WTC11 (cell line): ENCODE data around the gene ADA. TPM values are rescaled to one million over a fixed set of nuclear protein-coding genes. Genes with fewer than 3 reads are reported as not detected.

Experiments used
- ATAC-seq: fragments of 200-7000 bp; cut with Tn5 transposase; 2 replicates; pipeline ENCODE4 v1.10.0; 2021; ENCODE audit warnings: mild to moderate bottlenecking, moderate library complexity
- CTCF ChIA-PET: fragments of 300-600 bp; sonication (Branson Sonifier 250); formaldehyde crosslinking; loops from one replicate; lab custom pipeline; 2021; ENCODE audit warnings: antibody characterized with exemption; lab: Charles Lee
- POLR2A ChIA-PET: fragments of 350-600 bp; sonication (Branson Sonifier 250); formaldehyde crosslinking; loops from one replicate; lab custom pipeline; 2021; ENCODE audit warnings: antibody characterized with exemption; lab: Charles Lee
- DNase-seq: peaks from one replicate; pipeline ENCODE4 v3.0.0; 2021; ENCODE audit warnings: low spot score
- H3K27ac Mint-ChIP-seq: 2 replicates; pipeline ENCODE4 v1.8.0; 2021; ENCODE audit warnings: mixed read lengths
- H3K27me3 Mint-ChIP-seq: 2 replicates; pipeline ENCODE4 v1.8.0; 2021; ENCODE audit warnings: low read depth, mild to moderate bottlenecking, moderate library complexity, mixed read lengths
- H3K36me3 Mint-ChIP-seq: 2 replicates; pipeline ENCODE4 v1.8.0; 2021; ENCODE audit warnings: mixed read lengths
- H3K4me1 Mint-ChIP-seq: 2 replicates; pipeline ENCODE4 v1.8.0; 2022; ENCODE audit warnings: mixed read lengths
- H3K4me3 Mint-ChIP-seq: 2 replicates; pipeline ENCODE4 v1.8.0; 2021; ENCODE audit warnings: mild to moderate bottlenecking, moderate library complexity, mixed read lengths
- H3K9me3 Mint-ChIP-seq: 2 replicates; pipeline ENCODE4 v1.8.0; 2021; ENCODE audit warnings: mixed read lengths
- ATF1 ChIP-seq: sonication (generic); formaldehyde crosslinking; IDR thresholded peaks from 2 replicates; pipeline ENCODE4 v1.8.1; 2023; ENCODE audit warnings: mild to moderate bottlenecking, moderate library complexity, missing genetic modification reagents
- ELF4 ChIP-seq: sonication (generic); formaldehyde crosslinking; IDR thresholded peaks from 2 replicates; pipeline ENCODE4 v1.8.1; 2022; ENCODE audit warnings: low read depth, mild to moderate bottlenecking, moderate library complexity, missing genetic modification reagents
- ETV6 ChIP-seq: sonication (generic); formaldehyde crosslinking; IDR thresholded peaks from 2 replicates; pipeline ENCODE4 v1.8.1; 2022; ENCODE audit warnings: mild to moderate bottlenecking, missing genetic modification reagents
- GRHL2 ChIP-seq: fragments of 250-450 bp; sonication (Bioruptor Pico); IDR thresholded peaks from 2 replicates; pipeline ENCODE4 v1.8.0; 2022; ENCODE audit warnings: mild to moderate bottlenecking, moderate library complexity; ENCODE audit not compliant: insufficient replicate concordance, severe bottlenecking
- JUN ChIP-seq: sonication (generic); formaldehyde crosslinking; IDR thresholded peaks from 2 replicates; pipeline ENCODE4 v1.8.0; 2023; ENCODE audit warnings: mild to moderate bottlenecking, missing genetic modification reagents
- NR3C1 ChIP-seq: sonication (generic); formaldehyde crosslinking; conservative IDR thresholded peaks from 2 replicates; pipeline ENCODE4 v1.8.1; 2023; ENCODE audit warnings: low read depth, mild to moderate bottlenecking, missing genetic modification reagents
- ZNF263 ChIP-seq: sonication (generic); formaldehyde crosslinking; IDR thresholded peaks from 2 replicates; pipeline ENCODE4 v1.8.1; 2022; ENCODE audit warnings: low read depth, mild to moderate bottlenecking, moderate library complexity, missing genetic modification reagents
- ZNF317 ChIP-seq: sonication (generic); formaldehyde crosslinking; IDR thresholded peaks from 2 replicates; pipeline ENCODE4 v1.8.1; 2023; ENCODE audit warnings: low read depth, mild to moderate bottlenecking, moderate library complexity, missing genetic modification reagents, borderline replicate concordance
- total RNA-seq: library from RNA; stranded (reverse); gene quantifications from 3 replicates; pipeline ENCODE4 v1.2.3, GENCODE V29; 2021
- TF ChIP-seq, protein P1 (sequence below): sonication (generic); formaldehyde crosslinking; IDR thresholded peaks from 2 replicates; pipeline ENCODE4 v1.8.0; 2023; ENCODE audit warnings: missing genetic modification reagents, mild to moderate bottlenecking, borderline replicate concordance
- TF ChIP-seq, protein P2 (sequence below): fragments of 250-450 bp; sonication (Bioruptor Pico); IDR thresholded peaks from 2 replicates; pipeline ENCODE4 v1.9.0; 2021; ENCODE audit warnings: mild to moderate bottlenecking, borderline replicate concordance
- TF ChIP-seq, protein P3 (sequence below): sonication (generic); formaldehyde crosslinking; IDR thresholded peaks from 2 replicates; pipeline ENCODE4 v1.8.1; 2023; ENCODE audit warnings: mild to moderate bottlenecking, missing genetic modification reagents, moderate library complexity
- TF ChIP-seq, protein P4 (sequence below): sonication (generic); formaldehyde crosslinking; IDR thresholded peaks from 2 replicates; pipeline ENCODE4 v1.8.1; 2022; ENCODE audit warnings: missing genetic modification reagents, borderline replicate concordance
- TF ChIP-seq, protein P5 (sequence below): sonication (generic); formaldehyde crosslinking; IDR thresholded peaks from 2 replicates; pipeline ENCODE4 v1.8.1; 2022; ENCODE audit warnings: mild to moderate bottlenecking, missing genetic modification reagents, moderate library complexity, borderline replicate concordance
- TF ChIP-seq, protein P6 (sequence below): sonication (generic); formaldehyde crosslinking; IDR thresholded peaks from 2 replicates; pipeline ENCODE4 v1.8.0; 2022; ENCODE audit warnings: mild to moderate bottlenecking, missing genetic modification reagents

Gene ADA
- total RNA-seq, 1 experiment from 2014 or later = 19.7 TPM

DNA sequence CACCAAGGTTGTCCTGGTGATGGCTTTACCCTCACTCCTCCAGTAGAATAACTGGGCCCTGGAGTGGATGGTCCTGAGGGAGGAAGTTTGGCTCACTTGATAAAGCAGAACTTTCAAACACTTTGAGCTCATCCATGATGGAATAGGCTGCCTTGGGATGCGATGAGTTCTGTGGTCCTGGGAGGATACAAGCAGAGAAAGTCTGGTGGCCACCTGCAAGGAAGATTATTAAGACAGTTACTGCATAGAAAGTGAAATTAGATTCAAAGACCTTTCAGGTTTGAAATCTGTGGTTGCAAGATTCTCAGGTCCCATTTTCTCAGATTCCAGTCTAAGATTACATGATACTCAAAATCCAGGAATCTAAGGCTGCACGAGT is 43.8 kb upstream of the ADA start (continued):
- TF ChIP-seq, protein P1, sequence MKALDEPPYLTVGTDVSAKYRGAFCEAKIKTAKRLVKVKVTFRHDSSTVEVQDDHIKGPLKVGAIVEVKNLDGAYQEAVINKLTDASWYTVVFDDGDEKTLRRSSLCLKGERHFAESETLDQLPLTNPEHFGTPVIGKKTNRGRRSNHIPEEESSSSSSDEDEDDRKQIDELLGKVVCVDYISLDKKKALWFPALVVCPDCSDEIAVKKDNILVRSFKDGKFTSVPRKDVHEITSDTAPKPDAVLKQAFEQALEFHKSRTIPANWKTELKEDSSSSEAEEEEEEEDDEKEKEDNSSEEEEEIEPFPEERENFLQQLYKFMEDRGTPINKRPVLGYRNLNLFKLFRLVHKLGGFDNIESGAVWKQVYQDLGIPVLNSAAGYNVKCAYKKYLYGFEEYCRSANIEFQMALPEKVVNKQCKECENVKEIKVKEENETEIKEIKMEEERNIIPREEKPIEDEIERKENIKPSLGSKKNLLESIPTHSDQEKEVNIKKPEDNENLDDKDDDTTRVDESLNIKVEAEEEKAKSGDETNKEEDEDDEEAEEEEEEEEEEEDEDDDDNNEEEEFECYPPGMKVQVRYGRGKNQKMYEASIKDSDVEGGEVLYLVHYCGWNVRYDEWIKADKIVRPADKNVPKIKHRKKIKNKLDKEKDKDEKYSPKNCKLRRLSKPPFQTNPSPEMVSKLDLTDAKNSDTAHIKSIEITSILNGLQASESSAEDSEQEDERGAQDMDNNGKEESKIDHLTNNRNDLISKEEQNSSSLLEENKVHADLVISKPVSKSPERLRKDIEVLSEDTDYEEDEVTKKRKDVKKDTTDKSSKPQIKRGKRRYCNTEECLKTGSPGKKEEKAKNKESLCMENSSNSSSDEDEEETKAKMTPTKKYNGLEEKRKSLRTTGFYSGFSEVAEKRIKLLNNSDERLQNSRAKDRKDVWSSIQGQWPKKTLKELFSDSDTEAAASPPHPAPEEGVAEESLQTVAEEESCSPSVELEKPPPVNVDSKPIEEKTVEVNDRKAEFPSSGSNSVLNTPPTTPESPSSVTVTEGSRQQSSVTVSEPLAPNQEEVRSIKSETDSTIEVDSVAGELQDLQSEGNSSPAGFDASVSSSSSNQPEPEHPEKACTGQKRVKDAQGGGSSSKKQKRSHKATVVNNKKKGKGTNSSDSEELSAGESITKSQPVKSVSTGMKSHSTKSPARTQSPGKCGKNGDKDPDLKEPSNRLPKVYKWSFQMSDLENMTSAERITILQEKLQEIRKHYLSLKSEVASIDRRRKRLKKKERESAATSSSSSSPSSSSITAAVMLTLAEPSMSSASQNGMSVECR = no peak
- TF ChIP-seq ETV6 (CRISPR knock-in tag) = no peak
- TF ChIP-seq JUN (CRISPR knock-in tag) = no peak
- TF ChIP-seq ATF1 (CRISPR knock-in tag) = no peak
- TF ChIP-seq, protein P2, sequence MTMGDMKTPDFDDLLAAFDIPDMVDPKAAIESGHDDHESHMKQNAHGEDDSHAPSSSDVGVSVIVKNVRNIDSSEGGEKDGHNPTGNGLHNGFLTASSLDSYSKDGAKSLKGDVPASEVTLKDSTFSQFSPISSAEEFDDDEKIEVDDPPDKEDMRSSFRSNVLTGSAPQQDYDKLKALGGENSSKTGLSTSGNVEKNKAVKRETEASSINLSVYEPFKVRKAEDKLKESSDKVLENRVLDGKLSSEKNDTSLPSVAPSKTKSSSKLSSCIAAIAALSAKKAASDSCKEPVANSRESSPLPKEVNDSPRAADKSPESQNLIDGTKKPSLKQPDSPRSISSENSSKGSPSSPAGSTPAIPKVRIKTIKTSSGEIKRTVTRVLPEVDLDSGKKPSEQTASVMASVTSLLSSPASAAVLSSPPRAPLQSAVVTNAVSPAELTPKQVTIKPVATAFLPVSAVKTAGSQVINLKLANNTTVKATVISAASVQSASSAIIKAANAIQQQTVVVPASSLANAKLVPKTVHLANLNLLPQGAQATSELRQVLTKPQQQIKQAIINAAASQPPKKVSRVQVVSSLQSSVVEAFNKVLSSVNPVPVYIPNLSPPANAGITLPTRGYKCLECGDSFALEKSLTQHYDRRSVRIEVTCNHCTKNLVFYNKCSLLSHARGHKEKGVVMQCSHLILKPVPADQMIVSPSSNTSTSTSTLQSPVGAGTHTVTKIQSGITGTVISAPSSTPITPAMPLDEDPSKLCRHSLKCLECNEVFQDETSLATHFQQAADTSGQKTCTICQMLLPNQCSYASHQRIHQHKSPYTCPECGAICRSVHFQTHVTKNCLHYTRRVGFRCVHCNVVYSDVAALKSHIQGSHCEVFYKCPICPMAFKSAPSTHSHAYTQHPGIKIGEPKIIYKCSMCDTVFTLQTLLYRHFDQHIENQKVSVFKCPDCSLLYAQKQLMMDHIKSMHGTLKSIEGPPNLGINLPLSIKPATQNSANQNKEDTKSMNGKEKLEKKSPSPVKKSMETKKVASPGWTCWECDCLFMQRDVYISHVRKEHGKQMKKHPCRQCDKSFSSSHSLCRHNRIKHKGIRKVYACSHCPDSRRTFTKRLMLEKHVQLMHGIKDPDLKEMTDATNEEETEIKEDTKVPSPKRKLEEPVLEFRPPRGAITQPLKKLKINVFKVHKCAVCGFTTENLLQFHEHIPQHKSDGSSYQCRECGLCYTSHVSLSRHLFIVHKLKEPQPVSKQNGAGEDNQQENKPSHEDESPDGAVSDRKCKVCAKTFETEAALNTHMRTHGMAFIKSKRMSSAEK (CRISPR knock-in tag) = no peak
- TF ChIP-seq, protein P3, sequence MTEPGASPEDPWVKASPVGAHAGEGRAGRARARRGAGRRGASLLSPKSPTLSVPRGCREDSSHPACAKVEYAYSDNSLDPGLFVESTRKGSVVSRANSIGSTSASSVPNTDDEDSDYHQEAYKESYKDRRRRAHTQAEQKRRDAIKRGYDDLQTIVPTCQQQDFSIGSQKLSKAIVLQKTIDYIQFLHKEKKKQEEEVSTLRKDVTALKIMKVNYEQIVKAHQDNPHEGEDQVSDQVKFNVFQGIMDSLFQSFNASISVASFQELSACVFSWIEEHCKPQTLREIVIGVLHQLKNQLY (CRISPR knock-in tag) = no peak
- TF ChIP-seq, protein P4, sequence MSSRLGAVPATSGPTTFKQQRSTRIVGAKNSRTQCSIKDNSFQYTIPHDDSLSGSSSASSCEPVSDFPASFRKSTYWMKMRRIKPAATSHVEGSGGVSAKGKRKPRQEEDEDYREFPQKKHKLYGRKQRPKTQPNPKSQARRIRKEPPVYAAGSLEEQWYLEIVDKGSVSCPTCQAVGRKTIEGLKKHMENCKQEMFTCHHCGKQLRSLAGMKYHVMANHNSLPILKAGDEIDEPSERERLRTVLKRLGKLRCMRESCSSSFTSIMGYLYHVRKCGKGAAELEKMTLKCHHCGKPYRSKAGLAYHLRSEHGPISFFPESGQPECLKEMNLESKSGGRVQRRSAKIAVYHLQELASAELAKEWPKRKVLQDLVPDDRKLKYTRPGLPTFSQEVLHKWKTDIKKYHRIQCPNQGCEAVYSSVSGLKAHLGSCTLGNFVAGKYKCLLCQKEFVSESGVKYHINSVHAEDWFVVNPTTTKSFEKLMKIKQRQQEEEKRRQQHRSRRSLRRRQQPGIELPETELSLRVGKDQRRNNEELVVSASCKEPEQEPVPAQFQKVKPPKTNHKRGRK (CRISPR knock-in tag) = no peak
- TF ChIP-seq ZNF263 (CRISPR knock-in tag) = no peak
- TF ChIP-seq, protein P5, sequence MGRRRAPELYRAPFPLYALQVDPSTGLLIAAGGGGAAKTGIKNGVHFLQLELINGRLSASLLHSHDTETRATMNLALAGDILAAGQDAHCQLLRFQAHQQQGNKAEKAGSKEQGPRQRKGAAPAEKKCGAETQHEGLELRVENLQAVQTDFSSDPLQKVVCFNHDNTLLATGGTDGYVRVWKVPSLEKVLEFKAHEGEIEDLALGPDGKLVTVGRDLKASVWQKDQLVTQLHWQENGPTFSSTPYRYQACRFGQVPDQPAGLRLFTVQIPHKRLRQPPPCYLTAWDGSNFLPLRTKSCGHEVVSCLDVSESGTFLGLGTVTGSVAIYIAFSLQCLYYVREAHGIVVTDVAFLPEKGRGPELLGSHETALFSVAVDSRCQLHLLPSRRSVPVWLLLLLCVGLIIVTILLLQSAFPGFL (CRISPR knock-in tag) = no peak
- TF ChIP-seq ZNF317 (CRISPR knock-in tag) = no peak

DNA sequence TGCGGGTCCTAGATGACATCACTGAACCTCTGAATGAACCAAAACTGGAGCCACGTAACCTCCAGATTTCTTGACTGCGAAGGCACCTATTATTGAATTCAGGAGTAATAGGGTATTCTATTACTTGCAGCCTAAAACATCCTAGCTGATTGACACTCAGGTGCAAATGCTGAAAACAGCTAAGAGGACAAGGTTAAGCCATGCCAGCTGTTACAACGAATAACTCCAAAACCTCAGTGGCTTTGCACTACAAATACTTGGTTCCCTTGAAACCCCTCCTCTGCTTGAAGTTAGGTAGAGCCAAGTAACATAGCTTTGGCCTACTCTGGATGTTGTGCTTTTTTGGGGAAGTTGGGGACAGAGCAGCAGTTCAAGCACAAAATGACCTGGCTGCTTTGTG is 42.7 kb upstream of the ADA start:
- CTCF ChIA-PET = no interaction called here

More for the DNA sequence above, 42.7 kb upstream of the ADA start:
- Mint-ChIP-seq H3K4me3 (no peak overlapping the region), H3K36me3 (peaks cover 4% of the 10 kb centered on the region; the same call in 1 of the 2 replicates), H3K9me3 (peaks cover 17% of the 10 kb centered on the region), H3K4me1 (peaks cover 5% of the 10 kb centered on the region), H3K27me3 (peaks cover 5% of the 10 kb centered on the region), H3K27ac (no peak overlapping the region)
- TF ChIP-seq, protein P6, sequence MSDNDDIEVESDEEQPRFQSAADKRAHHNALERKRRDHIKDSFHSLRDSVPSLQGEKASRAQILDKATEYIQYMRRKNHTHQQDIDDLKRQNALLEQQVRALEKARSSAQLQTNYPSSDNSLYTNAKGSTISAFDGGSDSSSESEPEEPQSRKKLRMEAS (CRISPR knock-in tag) = no peak
- TF ChIP-seq GRHL2 (CRISPR knock-in tag) (no peak), JUN (CRISPR knock-in tag) (no peak), NR3C1 (CRISPR knock-in tag) (no peak), ELF4 (CRISPR knock-in tag) (no peak)
- POLR2A ChIA-PET = no interaction called here
- ATAC-seq (no peak), DNase-seq (no peak)
